B cell (primary cell): ENCODE measurements around the gene SNTG2. TPM values are rescaled to one million over a fixed set of nuclear protein-coding genes. Genes with fewer than 3 reads are reported as not detected.

Source experiments
- ATAC-seq: fragments of 200-7000 bp; cut with Tn5 transposase; one replicate; pipeline ENCODE4 v1.10.0; 2021; ENCODE audit warnings: low read depth, mild to moderate bottlenecking, moderate number of reproducible peaks, moderate library complexity
- CTCF ChIA-PET: fragments of 350-600 bp; sonication (Branson Sonifier 250); formaldehyde crosslinking; loops from one replicate; lab custom pipeline; 2021; ENCODE audit warnings: antibody characterized with exemption, inconsistent platforms; lab: Charles Lee
- POLR2A ChIA-PET: fragments of 350-600 bp; sonication (Branson Sonifier 250); formaldehyde crosslinking; loops from one replicate; lab custom pipeline; 2021; ENCODE audit warnings: antibody characterized with exemption; lab: Charles Lee
- DNase-seq: peaks from one replicate; pipeline ENCODE4 v3.0.0; 2013
- H2AFZ ChIP-seq: 2 replicates; pipeline ENCODE4 v1.6.1; 2012; ENCODE audit warnings: mild to moderate bottlenecking, low read depth, low read length; ENCODE audit not compliant: insufficient read depth, poor library complexity, severe bottlenecking
- H3K27ac ChIP-seq, 2 donors: 1 replicate in 1 of 2; 2 replicates in 1 of 2; pipeline ENCODE4 v1.5.1; 2012 to 2013; ENCODE audit warnings: low read length in 2 of 2, mild to moderate bottlenecking in 2 of 2, moderate library complexity in 1 of 2
- H3K27me3 ChIP-seq, 4 experiments: fragments of 200-600 bp in 1 of 4; sonication (generic) in 1 of 4; replicated peaks in 1 of 4; 1 replicate in 2 of 4; 2 replicates in 2 of 4; pipeline versions ENCODE4 v1.6.1 to v1.7.0; 2013 to 2016; ENCODE audit warnings: low read length in 3 of 4, mild to moderate bottlenecking in 2 of 4, mixed read lengths in 1 of 4, moderate library complexity in 1 of 4; ENCODE audit not compliant: insufficient read depth in 4 of 4, control insufficient read depth in 3 of 4; ENCODE audit errors: control extremely low read depth in 1 of 4
- H3K36me3 ChIP-seq, 2 experiments: replicated peaks in 1 of 2; 1 replicate in 1 of 2; 2 replicates in 1 of 2; pipeline versions ENCODE4 v1.6.1 to v1.7.1; 2013; ENCODE audit warnings: low read length in 1 of 2; ENCODE audit not compliant: insufficient read depth in 2 of 2, control insufficient read depth in 1 of 2; ENCODE audit errors: control extremely low read depth in 1 of 2, extremely low read depth in 1 of 2
- H3K4me1 ChIP-seq, 2 donors: fragments of 200-600 bp in 1 of 2; sonication (generic) in 1 of 2; 1 replicate in 1 of 2; 2 replicates in 1 of 2; pipeline versions ENCODE4 v1.5.1 to v1.6.1; 2013 to 2017; ENCODE audit warnings: low read length in 2 of 2; ENCODE audit not compliant: control insufficient read depth in 2 of 2, insufficient read depth in 2 of 2
- H3K4me2 ChIP-seq: replicated peaks from 2 replicates; pipeline ENCODE3; 2012; ENCODE audit warnings: mild to moderate bottlenecking, low read depth, low read length; ENCODE audit not compliant: poor library complexity, severe bottlenecking
- H3K4me3 ChIP-seq, 5 experiments: fragments of 200-600 bp in 1 of 5; sonication (generic) in 1 of 5; 1 replicate in 3 of 5; 2 replicates in 2 of 5; pipeline versions ENCODE4 v1.5.1 to v1.7.0; 2011 to 2016; ENCODE audit warnings: low read length in 4 of 5, mild to moderate bottlenecking in 4 of 5, low read depth in 2 of 5, control low read depth in 1 of 5, moderate library complexity in 1 of 5; ENCODE audit not compliant: insufficient read depth in 1 of 5; ENCODE audit errors: control extremely low read depth in 1 of 5, extremely low read depth in 1 of 5
- H3K79me2 ChIP-seq: fragments of 200-600 bp; sonication (generic); one replicate; pipeline ENCODE4 v1.6.0; 2016; ENCODE audit warnings: low read length; ENCODE audit not compliant: control insufficient read depth, insufficient read depth
- H3K9ac ChIP-seq: fragments of 200-600 bp; sonication (generic); 2 replicates; pipeline ENCODE4 v1.6.1; 2017; ENCODE audit warnings: mild to moderate bottlenecking, low read length, moderate library complexity
- H3K9me3 ChIP-seq, 3 donors: one replicate each; pipeline versions ENCODE4 v1.6.1 to v1.7.1; 2013; ENCODE audit warnings: low read length in 2 of 3; ENCODE audit not compliant: control insufficient read depth in 2 of 3, insufficient read depth in 1 of 3; ENCODE audit errors: control extremely low read depth in 1 of 3
- H4K20me1 ChIP-seq: 2 replicates; pipeline ENCODE4 v1.6.0; 2012; ENCODE audit warnings: mild to moderate bottlenecking, low read length; ENCODE audit not compliant: insufficient read depth, control insufficient read depth, poor library complexity, severe bottlenecking
- H3K27ac Mint-ChIP-seq: one replicate; pipeline ENCODE4 v1.8.0; 2021; ENCODE audit warnings: mixed read lengths
- H3K27me3 Mint-ChIP-seq: one replicate; pipeline ENCODE4 v1.8.0; 2021; ENCODE audit warnings: mixed read lengths
- H3K4me1 Mint-ChIP-seq: one replicate; pipeline ENCODE4 v1.8.0; 2021; ENCODE audit warnings: mixed read lengths
- H3K4me3 Mint-ChIP-seq: one replicate; pipeline ENCODE4 v1.8.0; 2021; ENCODE audit warnings: mixed read lengths
- H3K9me3 Mint-ChIP-seq: one replicate; pipeline ENCODE4 v1.8.0; 2022; ENCODE audit warnings: mixed read lengths; ENCODE audit not compliant: insufficient read depth
- EZH2 ChIP-seq: IDR thresholded peaks from 2 replicates; pipeline ENCODE4 v1.6.1; 2012; ENCODE audit warnings: borderline replicate concordance, low read depth, mild to moderate bottlenecking, moderate library complexity, low read length; ENCODE audit not compliant: insufficient read depth, poor library complexity, severe bottlenecking
- WGBS: methylation state at CpG from one replicate; pipeline ENCODE4 v1.1.5; 2013; ENCODE audit warnings: missing lambda C conversion rate; ENCODE audit not compliant: insufficient coverage; 5-methylcytosine and 5-hydroxymethylcytosine counted together
- intact Hi-C: fragments of 100-400 bp; cut with micrococcal nuclease; formaldehyde crosslinking; loops from one replicate; pipeline ENCODE4 v1.10.0; 2022
- polyA plus RNA-seq: library from polyadenylated mRNA; depleted of rRNA; stranded (reverse); fragments of >200 nt; gene quantifications from 2 replicates; pipeline ENCODE4 v1.2.3, GENCODE V29; 2012
- total RNA-seq, 2 donors: library from RNA; stranded (reverse); fragments of 120-200 nt in 1 of 2; gene quantifications; 1 replicate in 1 of 2; 2 replicates in 1 of 2; pipeline versions ENCODE4 v1.2.3 to v1.2.4, GENCODE V29; 2013 to 2022
- TF ChIP-seq, protein P1 (sequence below): fragments of 200-600 bp; IDR thresholded peaks from one replicate; pipeline ENCODE4 v1.8.0; 2022; ENCODE audit warnings: antibody characterized with exemption, mild to moderate bottlenecking

Gene SNTG2
- total and polyA plus RNA-seq, 2 donors (not counting 1 experiment from before 2014, with no cell fraction given), result 2.1 to 2.4 TPM

DNA sequence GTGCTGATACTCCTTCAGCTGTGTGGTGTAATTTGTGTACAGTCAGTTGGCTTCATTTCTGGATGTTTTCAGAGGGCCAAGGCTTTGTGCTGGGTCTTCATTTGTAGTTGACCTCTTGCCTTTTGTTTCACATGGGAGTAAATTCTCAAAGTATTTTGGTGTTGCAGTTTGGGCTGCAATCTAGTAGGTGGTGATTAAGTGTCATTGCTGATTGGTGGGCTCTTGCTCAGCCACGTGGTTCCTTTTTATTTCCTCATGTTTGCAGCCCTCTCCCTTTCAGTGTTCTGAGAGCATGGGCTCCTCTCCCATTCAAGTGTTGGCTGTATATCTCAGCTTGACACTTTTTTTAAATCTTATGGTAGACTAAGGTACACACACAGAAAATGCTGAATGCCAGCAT is 96.8 kb downstream of the SNTG2 start:
- intact Hi-C loops, result loop anchor here (5.0 kb wide), 1 partner anchor 500 kb away; no protein-coding TSS in a partner anchor
- Histone ChIP-seq H3K36me3 (no peaks in the 10 kb centered on the region), H2AFZ (no peak overlapping the region), H3K4me2 (no peak overlapping the region), H3K4me3 (no peak overlapping the region), H3K4me1 (no peaks in the 10 kb centered on the region), H3K79me2 (no peaks in the 10 kb centered on the region), H3K27ac (no peak overlapping the region), H4K20me1 (no peaks in the 10 kb centered on the region), H3K27me3 (no peaks in the 10 kb centered on the region), H3K9me3 (peaks cover 0 to 4% (median 0%) of the 10 kb centered on the region in 3 donors), H3K9ac (no peak overlapping the region)
- Mint-ChIP-seq H3K4me1 (no peaks in the 10 kb centered on the region), H3K27me3 (no peaks in the 10 kb centered on the region), H3K9me3 (peaks cover 5% of the 10 kb centered on the region), H3K4me3 (no peak overlapping the region), H3K27ac (no peak overlapping the region)
- WGBS, result 0% methylated on average over 1 of the region's 1 CpG
- no peak for TF ChIP-seq EZH2
- TF ChIP-seq, protein P1, sequence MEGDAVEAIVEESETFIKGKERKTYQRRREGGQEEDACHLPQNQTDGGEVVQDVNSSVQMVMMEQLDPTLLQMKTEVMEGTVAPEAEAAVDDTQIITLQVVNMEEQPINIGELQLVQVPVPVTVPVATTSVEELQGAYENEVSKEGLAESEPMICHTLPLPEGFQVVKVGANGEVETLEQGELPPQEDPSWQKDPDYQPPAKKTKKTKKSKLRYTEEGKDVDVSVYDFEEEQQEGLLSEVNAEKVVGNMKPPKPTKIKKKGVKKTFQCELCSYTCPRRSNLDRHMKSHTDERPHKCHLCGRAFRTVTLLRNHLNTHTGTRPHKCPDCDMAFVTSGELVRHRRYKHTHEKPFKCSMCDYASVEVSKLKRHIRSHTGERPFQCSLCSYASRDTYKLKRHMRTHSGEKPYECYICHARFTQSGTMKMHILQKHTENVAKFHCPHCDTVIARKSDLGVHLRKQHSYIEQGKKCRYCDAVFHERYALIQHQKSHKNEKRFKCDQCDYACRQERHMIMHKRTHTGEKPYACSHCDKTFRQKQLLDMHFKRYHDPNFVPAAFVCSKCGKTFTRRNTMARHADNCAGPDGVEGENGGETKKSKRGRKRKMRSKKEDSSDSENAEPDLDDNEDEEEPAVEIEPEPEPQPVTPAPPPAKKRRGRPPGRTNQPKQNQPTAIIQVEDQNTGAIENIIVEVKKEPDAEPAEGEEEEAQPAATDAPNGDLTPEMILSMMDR, result peak; percentile 30
- DNase-seq, result peak; percentile 42
- no peak for ATAC-seq
- CTCF ChIA-PET, result no interaction called here
- POLR2A ChIA-PET, result no interaction called here

DNA sequence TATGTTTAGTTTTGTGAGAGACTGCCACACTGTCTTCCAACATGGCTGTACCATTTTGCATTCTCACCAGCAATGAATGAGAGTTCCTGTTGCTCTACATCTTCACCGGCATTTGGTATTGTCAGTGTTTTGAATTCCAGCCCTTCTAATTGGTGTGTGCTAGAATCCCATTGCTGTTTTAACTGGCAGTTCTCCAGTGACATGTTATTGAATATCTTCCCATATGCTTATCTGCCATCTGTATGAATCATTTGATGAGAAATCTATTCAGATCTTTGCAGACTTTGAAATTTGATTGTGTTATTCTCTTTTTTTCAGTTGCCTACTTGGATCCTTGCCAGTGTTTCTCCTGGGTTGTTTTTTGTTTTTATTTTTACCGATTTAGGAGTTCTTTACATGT is 99.0 kb downstream of the SNTG2 start:
- Mint-ChIP-seq H3K4me1 (no peaks in the 10 kb centered on the region), H3K4me3 (no peak overlapping the region), H3K27ac (no peak overlapping the region), H3K9me3 (no peaks in the 10 kb centered on the region), H3K27me3 (peaks cover 4% of the 10 kb centered on the region)
- H4K20me1 ChIP-seq, result no peaks in the 10 kb centered on the region
- intact Hi-C loops, result loop anchor here (5.0 kb wide), 1 partner anchor 498 kb away; no protein-coding TSS in a partner anchor
- ChIA-PET POLR2A (no interaction called here), CTCF (no interaction called here)
- no peak for DNase-seq
- H3K4me1 ChIP-seq, result no peaks in the 10 kb centered on the region
- no peaks in the 10 kb centered on the region for H3K79me2 ChIP-seq
- no peak overlapping the region for H2AFZ ChIP-seq
- H3K36me3 ChIP-seq, result no peaks in the 10 kb centered on the region
- no peak for TF ChIP-seq EZH2
- TF ChIP-seq, protein P1, result no peak
- no peak overlapping the region for H3K4me2 ChIP-seq
- H3K27me3 ChIP-seq, result peaks cover 0 to 3% (median 0%) of the 10 kb centered on the region in 4 experiments
- no peak overlapping the region for H3K9ac ChIP-seq
- H3K27ac ChIP-seq, result no peak overlapping the region
- no peak for ATAC-seq
- no peaks in the 10 kb centered on the region for H3K9me3 ChIP-seq
- no CpG with 5 or more reads among the region's 2 CpGs for WGBS
- H3K4me3 ChIP-seq, result no peak overlapping the region
